Measurements from ENCODE around the gene QKI. TPM values are rescaled to one million over a fixed set of nuclear protein-coding genes. Genes with fewer than 3 reads are reported as not detected.

The QKI gene
- total and polyA plus RNA-seq, 2 of the 8 experiments (the other 6 are each of a cell fraction or from before 2014, with no cell fraction given): 181 to 183 TPM

DNA sequence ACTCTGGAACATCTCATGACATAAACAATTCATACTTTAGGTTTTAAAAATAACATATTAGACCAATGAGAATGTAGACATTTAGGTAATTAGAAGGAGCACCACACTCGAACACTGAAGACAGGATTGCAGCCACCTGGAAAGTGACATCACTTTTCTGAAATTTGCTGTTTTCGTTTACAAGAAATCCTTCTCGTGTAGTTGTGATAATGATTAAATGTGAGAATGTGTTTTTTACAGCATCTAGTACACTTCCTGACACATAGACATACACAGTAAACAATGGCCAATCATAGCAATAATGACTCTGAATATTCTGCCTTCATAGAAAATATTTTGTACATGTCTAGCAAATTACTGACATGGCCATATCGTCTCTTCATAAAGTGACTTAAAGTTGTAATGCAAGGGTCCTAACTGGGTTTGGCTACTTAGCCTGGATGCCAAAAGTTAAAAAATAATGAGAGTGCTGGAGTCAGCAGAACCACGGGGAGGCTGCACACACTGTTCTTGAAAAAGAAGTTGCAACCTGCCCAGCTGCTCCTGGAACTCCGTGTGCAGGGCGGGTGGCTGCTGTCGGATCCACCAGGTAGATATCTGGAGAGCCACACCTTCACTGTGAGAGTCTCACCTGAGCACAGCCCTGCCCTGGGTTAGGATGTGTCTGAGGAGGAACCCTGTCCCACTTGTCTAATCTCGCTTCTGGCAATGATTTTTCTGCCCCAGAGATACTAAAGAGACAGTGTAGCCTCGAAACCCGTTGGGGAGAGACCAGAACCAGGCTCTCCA is 212.9 kb downstream of the QKI start (continued):
- TF ChIP-seq TEAD4 (IDR thresholded peaks at IDR 0.05; ENCODE audit: low read depth, low read length) (no peak), BACH1 (IDR thresholded peaks at IDR 0.05; ENCODE audit: low read length) (no peak), EP300 (IDR thresholded peaks at IDR 0.05; ENCODE audit: borderline replicate concordance in 1 of 2, low read depth in 2 of 2, low read length in 2 of 2) (no peak), CREB1 (IDR thresholded peaks at IDR 0.05) (no peak), RFX5 (IDR thresholded peaks at IDR 0.05; ENCODE audit: borderline replicate concordance, low read depth, low read length) (no peak), KDM5A (IDR thresholded peaks at IDR 0.05; ENCODE audit: low read length) (no peak)
